HepG2 (cell line): Measurements from ENCODE around the gene AMOTL1. TPM values are rescaled to one million over a fixed set of nuclear protein-coding genes. Genes with fewer than 3 reads are reported as not detected.
A peak's percentile ranks its signal among the peaks of the same experiment; 100 is the strongest.

Source experiments
- ATAC-seq: fragments of 200-7000 bp; cut with Tn5 transposase; 3 replicates; pipeline ENCODE4 v1.9.1; 2020; ENCODE audit warnings: mild to moderate bottlenecking, moderate library complexity
- BruUV-seq: library from RNA; stranded (reverse); fragments of 400-500 nt; replicated peaks from 2 replicates; lab custom pipeline; 2021; lab: Mats Ljungman, UMichigan
- CTCF ChIA-PET: fragments of 300-600 bp; formaldehyde crosslinking; extraction: SDS; loops from one replicate; lab custom pipeline; 2021; ENCODE audit warnings: low total read pairs, inconsistent platforms, low intra/inter-chr PET ratio; lab: Yijun Ruan, JAX
- POLR2A ChIA-PET: fragments of 350-600 bp; sonication (Branson Sonifier 250); formaldehyde crosslinking; loops from one replicate; lab custom pipeline; 2020; ENCODE audit warnings: antibody characterized with exemption, inconsistent platforms; lab: Yijun Ruan, JAX
- DNase-seq: peaks from one replicate; pipeline ENCODE4 v3.0.0-alpha.2; 2015; ENCODE audit warnings: low spot score
- FAIRE-seq: peaks from 3 replicates; lab custom pipeline; 2011; peaks lifted over from hg19 to GRCh38; lab: Jason Lieb, UNC
- H2AFZ ChIP-seq: one replicate; pipeline ENCODE4 v1.6.1; 2011; ENCODE audit warnings: low read length, inconsistent platforms
- H3K27ac ChIP-seq: fragments of 300-600 bp; 3 replicates; pipeline ENCODE4 v1.8.0; 2011; ENCODE audit warnings: mixed run types, mild to moderate bottlenecking, mixed read lengths, low read length, inconsistent platforms; ENCODE audit not compliant: insufficient read depth; ENCODE audit errors: extremely low read length
- H3K27me3 ChIP-seq, 2 experiments: fragments of 200-600 bp in 1 of 2; 2 replicates in 1 of 2; 3 replicates in 1 of 2; pipeline versions ENCODE4 v1.6.0 to v1.8.0; 2011; ENCODE audit warnings: low read length in 2 of 2, mild to moderate bottlenecking in 2 of 2, moderate library complexity in 2 of 2, inconsistent platforms in 1 of 2; ENCODE audit not compliant: insufficient read depth in 2 of 2, control insufficient read depth in 1 of 2
- H3K36me3 ChIP-seq, 2 experiments: fragments of 200-600 bp in 1 of 2; replicated peaks in 1 of 2; 2 replicates in 1 of 2; 3 replicates in 1 of 2; pipeline versions ENCODE4 v1.5.1 to v1.8.0; 2011; ENCODE audit warnings: low read length in 2 of 2, inconsistent platforms in 1 of 2; ENCODE audit not compliant: insufficient read depth in 2 of 2, control insufficient read depth in 1 of 2
- H3K4me1 ChIP-seq: 2 replicates; pipeline ENCODE4 v1.5.1; 2012; ENCODE audit warnings: low read length, inconsistent platforms; ENCODE audit not compliant: insufficient read depth
- H3K4me2 ChIP-seq: 2 replicates; pipeline ENCODE4 v1.6.0; 2011; ENCODE audit warnings: low read depth, low read length, inconsistent platforms
- H3K4me3 ChIP-seq, 3 experiments: fragments of 200-600 bp in 1 of 3; sonication (generic), shearing (Covaris generic) in 1 of 3; replicated peaks in 1 of 3; 2 replicates each; pipeline ENCODE4 v1.5.1; 2011 to 2016; ENCODE audit warnings: low read length in 3 of 3, inconsistent platforms in 2 of 3, low read depth in 2 of 3, mild to moderate bottlenecking in 2 of 3, control low read depth in 1 of 3, mixed read lengths in 1 of 3; ENCODE audit not compliant: insufficient read depth in 1 of 3
- H3K79me2 ChIP-seq: one replicate; pipeline ENCODE4 v1.6.1; 2011; ENCODE audit warnings: low read length, inconsistent platforms; ENCODE audit not compliant: insufficient read depth
- H3K9ac ChIP-seq: 2 replicates; pipeline ENCODE4 v1.6.0; 2011; ENCODE audit warnings: mild to moderate bottlenecking, low read depth, low read length, inconsistent platforms; ENCODE audit not compliant: insufficient read depth
- H3K9me3 ChIP-seq: 2 replicates; pipeline ENCODE4 v1.5.1; 2012; ENCODE audit warnings: mild to moderate bottlenecking, low read length
- H4K20me1 ChIP-seq: 2 replicates; pipeline ENCODE4 v1.6.0; 2011; ENCODE audit warnings: inconsistent platforms, mild to moderate bottlenecking, low read length, moderate library complexity; ENCODE audit not compliant: insufficient read depth
- FIP1L1 ChIP-seq: fragments of 200-400 bp; formaldehyde crosslinking; IDR thresholded peaks from 2 replicates; pipeline ENCODE4 v1.6.1; 2018; ENCODE audit warnings: low read depth, mild to moderate bottlenecking, low read length, moderate library complexity, borderline replicate concordance; ENCODE audit not compliant: insufficient read depth
- PBX2 ChIP-seq: IDR thresholded peaks from 2 replicates; pipeline ENCODE4 v1.6.1; 2016; ENCODE audit warnings: control low read depth
- PTBP1 ChIP-seq: fragments of 200-400 bp; formaldehyde crosslinking; IDR thresholded peaks from 2 replicates; pipeline ENCODE4 v1.6.1; 2018; ENCODE audit warnings: low read length, low read depth; ENCODE audit not compliant: poor library complexity, severe bottlenecking
- ZBTB1 ChIP-seq: sonication (generic); formaldehyde crosslinking; IDR thresholded peaks from 2 replicates; pipeline ENCODE4 v1.4.0; 2020; ENCODE audit warnings: missing genetic modification reagents, borderline replicate concordance
- ZSCAN21 ChIP-seq: sonication (generic); formaldehyde crosslinking; IDR thresholded peaks from 2 replicates; pipeline ENCODE4 v1.8.0; 2022; ENCODE audit warnings: mild to moderate bottlenecking, missing genetic modification reagents, moderate library complexity, borderline replicate concordance
- WGBS: methylation state at CpG from one replicate; pipeline ENCODE4 v1.1.6; 2017; ENCODE audit warnings: low lambda C conversion rate; 5-methylcytosine and 5-hydroxymethylcytosine counted together
- in situ Hi-C: cut with HindIII; loops from 2 replicates; pipeline ENCODE4 v1.10.0; 2017; ENCODE audit warnings: low pct_unique_long_range_greater_than_20kb; ENCODE audit not compliant: extremely low pct_ligation_motif_present
- intact Hi-C: fragments of 100-400 bp; cut with micrococcal nuclease; formaldehyde crosslinking; loops from one replicate; pipeline ENCODE4 v1.10.0; 2022; ENCODE audit not compliant: unreplicated experiment
- polyA plus RNA-seq, 8 experiments: library from polyadenylated mRNA; depleted of rRNA in 3 of 8; stranded (reverse) in 7 of 8; unstranded in 1 of 8; fragments of >200 nt; fragmentation: Illumina TruSeq in 4 of 8; extraction: Trizol in 4 of 8; gene quantifications; 2 replicates each; pipeline versions ENCODE4 v1.2.1 to v1.2.3, GENCODE V29; 2011 to 2016; ENCODE audit warnings: low read depth in 4 of 8, missing spikeins in 1 of 8, mixed read lengths in 1 of 8; ENCODE audit not compliant: insufficient read depth in 1 of 8
- total RNA-seq, 5 experiments: library from RNA; depleted of rRNA; stranded (reverse); fragments of >200 nt; fragmentation: Illumina TruSeq; extraction: Trizol; gene quantifications; 2 replicates each; pipeline ENCODE4 v1.2.3, GENCODE V29; 2016; ENCODE audit warnings: low read depth in 1 of 5
- TF ChIP-seq, protein P1 (sequence below): fragments of 450-650 bp; IDR thresholded peaks from 2 replicates; pipeline ENCODE4 v1.6.1; 2016

The AMOTL1 gene
- total and polyA plus RNA-seq, 2 of the 13 experiments (the other 11 are each of a cell fraction or from before 2014, with no cell fraction given): 0.01 to 0.20 TPM

- in situ Hi-C loops: no loop called here
- intact Hi-C loops: no loop called here
- Histone ChIP-seq H3K4me2 (no peak overlapping the region), H4K20me1 (no peaks in the 10 kb centered on the region), H3K4me3 (no peak overlapping the region), H3K4me1 (no peaks in the 10 kb centered on the region), H3K27me3 (peaks cover 0 to 4% of the 10 kb centered on the region in 2 experiments; a peak in 2 of 5 replicates), H3K79me2 (no peaks in the 10 kb centered on the region), H3K9me3 (no peaks in the 10 kb centered on the region), H3K27ac (no peak overlapping the region), H3K36me3 (no peaks in the 10 kb centered on the region), H2AFZ (no peak overlapping the region), H3K9ac (no peak overlapping the region)
- ATAC-seq (no peak), DNase-seq (no peak), FAIRE-seq (no peak)
- ChIA-PET CTCF (no interaction called here), POLR2A (no interaction called here)
- TF ChIP-seq FIP1L1 (no peak), PBX2 (CRISPR knock-in tag) (no peak), PTBP1 (no peak), ZSCAN21 (CRISPR knock-in tag) (no peak), ZBTB1 (CRISPR knock-in tag) (no peak)
- TF ChIP-seq, protein P1, sequence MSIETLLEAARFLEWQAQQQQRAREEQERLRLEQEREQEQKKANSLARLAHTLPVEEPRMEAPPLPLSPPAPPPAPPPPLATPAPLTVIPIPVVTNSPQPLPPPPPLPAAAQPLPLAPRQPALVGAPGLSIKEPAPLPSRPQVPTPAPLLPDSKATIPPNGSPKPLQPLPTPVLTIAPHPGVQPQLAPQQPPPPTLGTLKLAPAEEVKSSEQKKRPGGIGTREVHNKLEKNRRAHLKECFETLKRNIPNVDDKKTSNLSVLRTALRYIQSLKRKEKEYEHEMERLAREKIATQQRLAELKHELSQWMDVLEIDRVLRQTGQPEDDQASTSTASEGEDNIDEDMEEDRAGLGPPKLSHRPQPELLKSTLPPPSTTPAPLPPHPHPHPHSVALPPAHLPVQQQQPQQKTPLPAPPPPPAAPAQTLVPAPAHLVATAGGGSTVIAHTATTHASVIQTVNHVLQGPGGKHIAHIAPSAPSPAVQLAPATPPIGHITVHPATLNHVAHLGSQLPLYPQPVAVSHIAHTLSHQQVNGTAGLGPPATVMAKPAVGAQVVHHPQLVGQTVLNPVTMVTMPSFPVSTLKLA: 0 out of 2 replicates have a peak, but pooled peaks have one; percentile 56
- 0% methylated on average over 4 of the region's 9 CpGs for WGBS
- no TSS peak for BruUV-seq
Measured at GRCh38 chr11:94866936-94867795, 99.0 kb downstream of the AMOTL1 start.
